ENCODE data around the gene FICD.
A peak's percentile ranks its signal among the peaks of the same experiment; 100 is the strongest.

Gene FICD

GRCh38 chr12:108567406-108568337, 52.6 kb downstream of the FICD start:
- DNase-seq = peak; percentile 12

- peak; percentile 77 for DNase-seq
These were observed 53.5 kb downstream of the FICD start for GRCh38 chr12:108568338-108569154.

Data from activated CD8-positive, alpha-beta memory T cell treated with anti-CD3 and anti-CD28 coated beads, Interleukin-2, amount 50 U/mL, for 48 hours (primary cell).